ENCODE data around the gene GALNT18. TPM values are rescaled to one million over a fixed set of nuclear protein-coding genes. Genes with fewer than 3 reads are reported as not detected.

GALNT18 gene
- total RNA-seq, 2 donors from 2014 or later, result 28.2 to 57.8 TPM

DNA sequence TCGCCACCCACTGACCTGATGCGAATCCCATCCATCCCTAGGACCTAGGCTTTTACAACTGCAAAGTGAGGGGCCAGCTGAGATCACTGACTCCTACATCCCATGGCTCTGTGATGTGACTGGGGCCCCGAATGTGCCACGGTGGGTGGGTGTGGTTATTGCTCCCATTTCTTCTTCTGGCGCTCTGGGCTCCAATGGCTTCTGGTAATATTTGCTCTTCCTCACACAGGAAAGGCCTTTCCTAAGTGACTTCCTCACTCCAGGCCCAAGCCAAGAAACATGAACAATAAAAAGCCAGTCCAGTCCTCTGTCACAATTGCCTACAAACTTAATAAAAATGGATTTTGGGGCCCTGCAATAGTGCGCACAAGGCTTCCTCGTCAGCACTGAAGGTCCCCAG, 78.1 kb downstream of the GALNT18 start:
- no peak for DNase-seq (ENCODE audit: low spot score)
- Histone ChIP-seq H3K9me3 (no peaks in the 10 kb centered on the region), H3K27me3 (replicated peaks; ENCODE audit: insufficient read depth) (no peaks in the 10 kb centered on the region), H3K36me3 (no peaks in the 10 kb centered on the region), H3K4me3 (no peak overlapping the region), H3K4me1 (ENCODE audit: control insufficient read depth in 1 of 2, low read depth in 2 of 2) (peaks cover 4 to 17% of the 10 kb centered on the region in 2 donors), H3K27ac (no peak overlapping the region)
- no peak for ATAC-seq (ENCODE audit: insufficient number of reproducible peaks, low FRiP score, low read depth)
- no peak for TF ChIP-seq CTCF (IDR thresholded peaks at IDR 0.05)

DNA sequence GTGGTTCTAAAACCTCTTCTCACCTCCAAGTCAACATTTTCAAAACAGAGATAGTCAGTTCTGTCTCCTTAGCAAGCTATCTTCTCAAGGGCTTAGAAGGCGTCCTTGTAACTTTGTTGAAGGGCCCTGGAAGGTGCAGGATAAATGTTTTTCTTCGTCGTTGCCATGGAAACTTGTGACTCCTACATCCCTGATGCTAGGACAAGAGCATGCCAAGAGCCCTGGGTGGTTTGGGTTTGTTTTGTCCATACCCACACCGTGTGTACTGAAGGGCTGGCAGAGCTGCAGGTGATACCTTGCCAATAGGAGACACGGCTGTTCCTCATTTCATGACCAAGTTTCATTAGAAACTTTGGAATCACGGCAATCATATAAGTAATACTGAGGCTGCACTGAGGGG, 81.6 kb downstream of the GALNT18 start:
- no peak for TF ChIP-seq CTCF (IDR thresholded peaks at IDR 0.05)
- DNase-seq (ENCODE audit: low spot score) (no peak), ATAC-seq (ENCODE audit: insufficient number of reproducible peaks, low FRiP score, low read depth) (no peak)
- no peaks in the 10 kb centered on the region for H3K9me3 ChIP-seq
- H3K27me3 ChIP-seq (replicated peaks; ENCODE audit: insufficient read depth), result no peaks in the 10 kb centered on the region
- H3K27ac ChIP-seq, result no peak overlapping the region
- H3K4me1 ChIP-seq (ENCODE audit: control insufficient read depth in 1 of 2, low read depth in 2 of 2), result peaks cover 29 to 48% of the 10 kb centered on the region in 2 donors
- H3K36me3 ChIP-seq, result no peaks in the 10 kb centered on the region
- H3K4me3 ChIP-seq, result no peak overlapping the region

DNA sequence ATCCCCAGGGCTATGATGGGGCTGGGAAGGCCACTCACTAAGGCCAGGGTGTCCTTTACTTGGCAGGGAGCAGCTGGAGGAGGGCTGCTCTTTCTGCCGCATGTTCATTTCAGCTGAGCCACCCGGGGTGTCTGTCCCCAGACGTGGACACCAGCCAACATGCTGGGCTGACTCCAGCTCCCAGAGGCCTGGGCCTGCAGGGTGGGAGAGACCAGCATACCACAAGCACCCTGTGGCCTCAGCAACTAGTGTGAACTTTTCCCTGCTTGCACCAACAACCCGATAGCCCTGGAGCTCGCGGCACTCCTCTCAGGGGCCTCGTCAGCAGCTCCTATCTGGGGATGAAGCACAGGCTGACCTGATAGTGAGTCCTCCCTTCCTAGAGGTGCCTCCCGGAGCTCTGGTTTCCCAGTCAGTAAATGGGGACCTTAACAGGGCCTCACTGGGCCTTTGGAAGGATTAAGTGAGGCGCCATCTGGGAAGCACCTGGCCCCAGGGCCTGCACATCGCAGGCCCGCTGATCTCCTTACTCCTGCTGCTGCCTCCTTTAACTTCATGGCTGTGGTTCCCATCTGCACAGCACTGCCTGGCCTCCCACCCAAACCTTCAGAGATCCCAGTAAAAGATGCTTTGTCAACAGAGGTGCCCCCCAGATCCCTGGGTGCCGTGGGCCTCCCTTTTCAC, 83.4 kb downstream of the GALNT18 start:
- Histone ChIP-seq H3K4me1 (ENCODE audit: control insufficient read depth in 1 of 2, low read depth in 2 of 2) (peaks cover 38 to 63% of the 10 kb centered on the region in 2 donors), H3K9me3 (no peaks in the 10 kb centered on the region), H3K27me3 (replicated peaks; ENCODE audit: insufficient read depth) (no peaks in the 10 kb centered on the region), H3K36me3 (no peaks in the 10 kb centered on the region), H3K4me3 (no peak overlapping the region), H3K27ac (peak overlapping the region; percentile 13 to 43)
- ATAC-seq (ENCODE audit: insufficient number of reproducible peaks, low FRiP score, low read depth) (no peak), DNase-seq (ENCODE audit: low spot score) (no peak)
- TF ChIP-seq CTCF (IDR thresholded peaks at IDR 0.05), result no peak

DNA sequence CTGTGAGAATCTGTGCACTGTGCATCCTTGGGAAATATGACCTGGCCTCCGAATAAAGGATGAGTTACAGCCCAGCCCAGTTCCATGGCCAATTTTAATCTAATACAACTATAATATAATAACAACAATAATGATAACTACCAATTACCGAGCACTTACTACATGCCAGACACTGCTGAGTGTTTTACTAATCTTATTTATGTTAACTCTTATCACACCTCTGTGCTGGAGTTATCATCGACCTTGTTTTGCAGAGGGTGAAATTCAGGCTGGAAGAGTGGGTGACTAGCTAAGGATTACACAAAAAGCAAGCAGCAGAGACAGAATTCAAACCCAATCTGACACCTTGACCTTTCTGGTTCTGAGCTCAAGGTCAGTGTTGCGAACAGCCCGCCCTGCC, 83.9 kb downstream of the GALNT18 start:
- peaks cover 38 to 69% of the 10 kb centered on the region in 2 donors for H3K4me1 ChIP-seq (ENCODE audit: control insufficient read depth in 1 of 2, low read depth in 2 of 2)
- no peaks in the 10 kb centered on the region for H3K9me3 ChIP-seq
- H3K27ac ChIP-seq, result peak overlapping the region in 1 of 2 donors; percentile 43
- no peak for ATAC-seq (ENCODE audit: insufficient number of reproducible peaks, low FRiP score, low read depth)
- no peaks in the 10 kb centered on the region for H3K36me3 ChIP-seq
- no peak for DNase-seq (ENCODE audit: low spot score)
- no peak overlapping the region for H3K4me3 ChIP-seq
- no peaks in the 10 kb centered on the region for H3K27me3 ChIP-seq (replicated peaks; ENCODE audit: insufficient read depth)
- TF ChIP-seq CTCF (IDR thresholded peaks at IDR 0.05), result no peak

DNA sequence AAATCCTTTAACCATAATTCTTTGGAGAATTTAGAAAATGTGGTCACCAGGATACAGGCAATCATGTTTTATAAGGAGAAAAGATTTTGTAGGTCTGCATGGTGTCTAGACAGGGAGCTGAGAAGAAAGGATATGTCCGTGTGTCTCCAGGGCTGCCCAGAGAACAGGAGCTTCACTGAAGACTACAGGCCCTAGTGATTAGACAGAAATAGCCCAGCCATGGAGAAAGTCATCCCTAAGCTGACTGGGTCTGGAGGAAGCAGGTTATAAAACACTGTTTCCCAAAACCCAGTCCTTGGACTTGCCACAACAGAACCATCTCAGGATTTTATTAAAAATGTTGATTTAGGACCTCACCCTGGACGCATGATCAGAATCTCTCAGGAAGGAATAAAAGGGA, 84.4 kb downstream of the GALNT18 start:
- no peak for DNase-seq (ENCODE audit: low spot score)
- Histone ChIP-seq H3K36me3 (no peaks in the 10 kb centered on the region), H3K4me1 (ENCODE audit: control insufficient read depth in 1 of 2, low read depth in 2 of 2) (peaks cover 38 to 72% of the 10 kb centered on the region in 2 donors), H3K27me3 (replicated peaks; ENCODE audit: insufficient read depth) (no peaks in the 10 kb centered on the region), H3K9me3 (no peaks in the 10 kb centered on the region), H3K4me3 (no peak overlapping the region), H3K27ac (peak overlapping the region in 1 of 2 donors; percentile 43)
- no peak for ATAC-seq (ENCODE audit: insufficient number of reproducible peaks, low FRiP score, low read depth)
- no peak for TF ChIP-seq CTCF (IDR thresholded peaks at IDR 0.05)
